K562 (cell line): ENCODE data around the gene DENND10. TPM values are rescaled to one million over a fixed set of nuclear protein-coding genes. Genes with fewer than 3 reads are reported as not detected.
A peak's percentile ranks its signal among the peaks of the same experiment; 100 is the strongest.

Experiments
- CBX1 ChIP-seq: sonication (generic); IDR thresholded peaks from 2 replicates; pipeline ENCODE4 v1.6.1; 2016; ENCODE audit warnings: antibody characterized with exemption, low read depth, mild to moderate bottlenecking
- DACH1 ChIP-seq: fragments of 450-650 bp; IDR thresholded peaks from 2 replicates; pipeline ENCODE4 v1.6.1; 2018; ENCODE audit not compliant: partially characterized antibody
- EWSR1 ChIP-seq: fragments of 450-650 bp; IDR thresholded peaks from 2 replicates; pipeline ENCODE4 v1.6.1; 2018; ENCODE audit warnings: borderline replicate concordance, mild to moderate bottlenecking, low read depth, moderate library complexity; ENCODE audit not compliant: partially characterized antibody
- FOXA1 ChIP-seq: fragments of 450-650 bp; IDR thresholded peaks from 2 replicates; pipeline ENCODE4 v1.6.1; 2016; ENCODE audit warnings: mild to moderate bottlenecking, borderline replicate concordance
- GTF2E2 ChIP-seq: fragments of 200-800 bp; sonication (Bioruptor generic); IDR thresholded peaks from 2 replicates; pipeline ENCODE4 v1.6.1; 2016; ENCODE audit warnings: missing genetic modification characterization, missing compliant biosample characterization
- HNRNPUL1 ChIP-seq: fragments of 200-400 bp; formaldehyde crosslinking; IDR thresholded peaks from 2 replicates; pipeline ENCODE4 v1.6.1; 2017; ENCODE audit warnings: low read length
- KHSRP ChIP-seq: fragments of 450-650 bp; IDR thresholded peaks from 2 replicates; pipeline ENCODE4 v1.6.1; 2017
- MAZ ChIP-seq, 2 experiments: fragments of 450-650 bp in 1 of 2; sonication (generic) in 1 of 2; formaldehyde crosslinking; IDR thresholded peaks in 1 of 2; conservative IDR thresholded peaks in 1 of 2; 2 replicates each; pipeline versions ENCODE4 v1.4.0 to v1.5.0; 2020; ENCODE audit warnings: mild to moderate bottlenecking in 1 of 2, missing genetic modification reagents in 1 of 2
- MIER1 ChIP-seq: fragments of 450-650 bp; IDR thresholded peaks from 2 replicates; pipeline ENCODE4 v1.6.1; 2016; ENCODE audit warnings: antibody characterized with exemption, mild to moderate bottlenecking, low read depth
- PRPF4 ChIP-seq: fragments of 200-400 bp; formaldehyde crosslinking; IDR thresholded peaks from one replicate; pipeline ENCODE4 v1.6.1; 2017; ENCODE audit warnings: low read length, low read depth, mild to moderate bottlenecking; ENCODE audit not compliant: insufficient read depth, poor library complexity, severe bottlenecking
- RBFOX2 ChIP-seq: fragments of 200-400 bp; formaldehyde crosslinking; IDR thresholded peaks from 2 replicates; pipeline ENCODE4 v1.6.1; 2017; ENCODE audit warnings: low read depth, mild to moderate bottlenecking, low read length, moderate library complexity
- SAP30 ChIP-seq: fragments of 200-600 bp; sonication (generic); IDR thresholded peaks from 2 replicates; pipeline ENCODE4 v1.6.1; 2012; ENCODE audit warnings: borderline replicate concordance, low read depth, mild to moderate bottlenecking, moderate library complexity, low read length, control low read depth, inconsistent platforms; ENCODE audit not compliant: insufficient read depth, poor library complexity, severe bottlenecking
- SETDB1 ChIP-seq: IDR thresholded peaks from one replicate; pipeline ENCODE4 v1.6.1; 2012; ENCODE audit warnings: low read length, control low read depth, inconsistent platforms
- SMAD2 ChIP-seq: fragments of 150-350 bp; IDR thresholded peaks from 2 replicates; pipeline ENCODE4 v1.6.1; 2014; ENCODE audit warnings: low read depth, mild to moderate bottlenecking, low read length
- SRF ChIP-seq, 2 experiments: fragments of 250-450, 450-650 bp in 1 of 2; sonication (Bioruptor Pico) in 1 of 2; sonication (generic) in 1 of 2; formaldehyde crosslinking; IDR thresholded peaks; 2 replicates each; pipeline versions ENCODE4 v1.5.0 to v1.5.1; 2020 to 2022; ENCODE audit warnings: mild to moderate bottlenecking in 1 of 2, missing genetic modification reagents in 1 of 2
- TSC22D4 ChIP-seq: fragments of 450-650 bp; IDR thresholded peaks from 2 replicates; pipeline ENCODE4 v1.6.1; 2016; ENCODE audit warnings: missing genetic modification characterization, missing biosample characterization, control low read depth
- XRCC3 ChIP-seq: fragments of 450-650 bp; IDR thresholded peaks from 2 replicates; pipeline ENCODE4 v1.6.1; 2017; ENCODE audit warnings: mild to moderate bottlenecking, moderate library complexity
- ZC3H11A ChIP-seq: IDR thresholded peaks from 2 replicates; pipeline ENCODE4 v1.6.1; 2012; ENCODE audit warnings: low read depth, low read length, improper control_type of control experiment
- ZC3H4 ChIP-seq: sonication (generic); formaldehyde crosslinking; IDR thresholded peaks from 2 replicates; pipeline ENCODE4 v1.9.0; 2021; ENCODE audit warnings: missing genetic modification reagents, borderline replicate concordance
- ZFPM2 ChIP-seq: fragments of 250-450 bp; sonication (Bioruptor Pico); IDR thresholded peaks from 2 replicates; pipeline ENCODE4 v1.5.1; 2022; ENCODE audit warnings: mild to moderate bottlenecking
- ZNF124 ChIP-seq: sonication (generic); formaldehyde crosslinking; IDR thresholded peaks from 2 replicates; pipeline ENCODE4 v1.8.1; 2022; ENCODE audit warnings: missing genetic modification reagents
- ZNF140 ChIP-seq: fragments of 250-450 bp; sonication (Bioruptor Pico); IDR thresholded peaks from 2 replicates; pipeline ENCODE4 v1.8.0; 2021; ENCODE audit warnings: moderate library complexity, mild to moderate bottlenecking, inconsistent platforms
- ZNF175 ChIP-seq: fragments of 200-800 bp; sonication (Bioruptor generic); IDR thresholded peaks from 2 replicates; pipeline ENCODE4 v1.6.1; 2016; ENCODE audit warnings: low read depth, mild to moderate bottlenecking, missing genetic modification characterization, missing compliant biosample characterization
- ZNF224 ChIP-seq: sonication (generic); formaldehyde crosslinking; IDR thresholded peaks from 2 replicates; pipeline ENCODE4 v1.8.0; 2022; ENCODE audit warnings: mild to moderate bottlenecking, missing genetic modification reagents
- ZNF445 ChIP-seq: fragments of 250-450 bp; sonication (Bioruptor Pico); IDR thresholded peaks from 2 replicates; pipeline ENCODE4 v1.4.0; 2020; ENCODE audit warnings: low read depth, mild to moderate bottlenecking, moderate library complexity
- ZNF583 ChIP-seq: fragments of 250-450 bp; sonication (Bioruptor Pico); IDR thresholded peaks from 2 replicates; pipeline ENCODE4 v1.4.0; 2020
- polyA plus RNA-seq, 8 experiments: library from polyadenylated mRNA; depleted of rRNA in 4 of 8; stranded (reverse) in 5 of 8; unstranded in 3 of 8; fragments of >200 nt; fragmentation: Nextera tagmentation in 2 of 8; fragmentation: Illumina TruSeq in 1 of 8; extraction: Ambion mirVana in 2 of 8; extraction: Trizol in 1 of 8; gene quantifications; 2 replicates each; pipeline versions ENCODE4 v1.2.1 to v1.2.3, GENCODE V29; 2011 to 2014; ENCODE audit warnings: inconsistent platforms in 1 of 8, missing spikeins in 1 of 8
- total RNA-seq, 7 experiments: library from RNA; depleted of rRNA in 6 of 7; stranded (reverse); fragments of >200 nt in 6 of 7; fragmentation: Illumina TruSeq in 2 of 7; extraction: Trizol in 2 of 7; gene quantifications; 2 replicates each; pipeline versions ENCODE4 v1.2.1 to v1.2.3, GENCODE V29; 2011 to 2021; ENCODE audit warnings: low replicate concordance in 1 of 7
- TF ChIP-seq, protein P1 (sequence below): fragments of 450-650 bp; IDR thresholded peaks from 2 replicates; pipeline ENCODE4 v1.6.1; 2016
- TF ChIP-seq, protein P2 (sequence below): fragments of 450-650 bp; formaldehyde crosslinking; IDR thresholded peaks from 2 replicates; pipeline ENCODE4 v1.4.0; 2020; ENCODE audit warnings: mild to moderate bottlenecking

DENND10 gene
- total and polyA plus RNA-seq, 9 of the 15 experiments (the other 6 are each of a cell fraction or from before 2014, with no cell fraction given) = 9.4 to 20.0 (median 12.5) TPM

DNA sequence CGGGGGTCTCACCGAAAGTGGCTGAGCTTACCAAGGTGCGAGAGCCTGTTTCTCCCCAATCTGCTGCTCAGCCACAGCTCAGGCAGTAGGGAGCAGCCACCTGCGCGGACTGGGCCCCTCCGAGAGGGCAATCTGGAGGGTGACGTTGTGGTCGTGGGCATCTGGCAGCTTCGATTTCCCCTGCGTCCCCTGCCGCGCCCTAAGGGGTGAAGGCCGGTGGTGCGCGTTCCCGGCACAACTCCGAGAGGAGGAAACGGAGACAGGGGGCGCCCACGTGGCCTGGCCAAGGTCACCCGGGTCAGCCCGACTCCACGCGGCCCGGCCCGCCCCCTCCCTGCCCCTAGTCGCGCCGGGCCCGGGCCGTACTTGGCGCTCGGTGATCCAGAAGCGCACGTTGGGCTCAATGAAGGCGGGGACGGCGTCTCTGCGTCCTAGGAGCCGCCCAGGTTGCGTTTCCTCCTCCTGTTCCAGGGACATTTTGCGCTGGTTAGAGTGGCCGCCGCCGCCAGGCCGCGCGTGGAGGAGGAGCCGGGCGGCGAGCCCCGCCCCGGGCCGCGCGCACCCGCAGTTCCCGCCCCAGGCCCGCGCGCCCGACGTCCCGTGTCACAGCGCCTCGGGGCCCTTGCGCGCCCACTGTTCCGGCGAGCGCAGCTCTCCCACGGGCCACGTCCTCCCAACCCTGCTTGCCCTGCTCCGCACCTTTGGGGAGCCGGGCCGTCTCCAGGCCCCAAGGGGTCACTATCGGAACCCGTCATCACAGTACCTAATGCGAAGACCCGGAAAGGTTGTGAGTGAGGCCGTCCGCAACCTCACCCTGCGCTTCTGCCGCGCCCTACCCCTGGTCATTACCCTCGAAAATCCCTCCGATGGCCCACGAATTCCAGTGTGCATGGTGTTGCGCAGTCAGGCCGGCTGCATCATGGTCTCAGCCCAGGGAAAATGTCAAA lies 61.5 kb downstream of the DENND10 start, which contains the start of gene SFXN4 (continued):
- TF ChIP-seq ZNF175 (no peak), HNRNPUL1 (no peak), GTF2E2 (tag) (no peak), ZFPM2 (CRISPR knock-in tag) (no peak), KHSRP (no peak), XRCC3 (no peak), SMAD2 (no peak), CBX1 (no peak), MAZ (CRISPR knock-in tag; conservative IDR thresholded peaks at IDR 0.05 in 1 of 2, IDR thresholded peaks at IDR 0.05 in 1 of 2) (peak in 1 of 2 experiments; percentile 60), SAP30 (peak; percentile 49), ZNF445 (CRISPR knock-in tag) (no peak), ZC3H11A (no peak), DACH1 (no peak), RBFOX2 (peak; percentile 92), SRF (CRISPR knock-in tag; IDR thresholded peaks at IDR 0.05) (no peak), MIER1 (no peak), FOXA1 (no peak), ZNF124 (no peak), ZNF224 (CRISPR knock-in tag) (no peak), ZNF583 (no peak), EWSR1 (no peak), PRPF4 (no peak), ZC3H4 (CRISPR knock-in tag) (no peak), TSC22D4 (tag) (no peak), SETDB1 (no peak), ZNF140 (no peak)
- TF ChIP-seq, protein P1, sequence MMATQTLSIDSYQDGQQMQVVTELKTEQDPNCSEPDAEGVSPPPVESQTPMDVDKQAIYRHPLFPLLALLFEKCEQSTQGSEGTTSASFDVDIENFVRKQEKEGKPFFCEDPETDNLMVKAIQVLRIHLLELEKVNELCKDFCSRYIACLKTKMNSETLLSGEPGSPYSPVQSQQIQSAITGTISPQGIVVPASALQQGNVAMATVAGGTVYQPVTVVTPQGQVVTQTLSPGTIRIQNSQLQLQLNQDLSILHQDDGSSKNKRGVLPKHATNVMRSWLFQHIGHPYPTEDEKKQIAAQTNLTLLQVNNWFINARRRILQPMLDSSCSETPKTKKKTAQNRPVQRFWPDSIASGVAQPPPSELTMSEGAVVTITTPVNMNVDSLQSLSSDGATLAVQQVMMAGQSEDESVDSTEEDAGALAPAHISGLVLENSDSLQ = no peak
- TF ChIP-seq, protein P2, sequence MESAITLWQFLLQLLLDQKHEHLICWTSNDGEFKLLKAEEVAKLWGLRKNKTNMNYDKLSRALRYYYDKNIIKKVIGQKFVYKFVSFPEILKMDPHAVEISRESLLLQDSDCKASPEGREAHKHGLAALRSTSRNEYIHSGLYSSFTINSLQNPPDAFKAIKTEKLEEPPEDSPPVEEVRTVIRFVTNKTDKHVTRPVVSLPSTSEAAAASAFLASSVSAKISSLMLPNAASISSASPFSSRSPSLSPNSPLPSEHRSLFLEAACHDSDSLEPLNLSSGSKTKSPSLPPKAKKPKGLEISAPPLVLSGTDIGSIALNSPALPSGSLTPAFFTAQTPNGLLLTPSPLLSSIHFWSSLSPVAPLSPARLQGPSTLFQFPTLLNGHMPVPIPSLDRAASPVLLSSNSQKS (CRISPR knock-in tag) = no peak
